GDM1 (cell line): Measurements from ENCODE around the gene PPP1R1B.

Experiments used
- DNase-seq: peaks from one replicate; lab custom pipeline; 2025; lab: John Stamatoyannopoulos, UW

Gene PPP1R1B

GRCh38 chr17:39632153-39632941, 5.6 kb downstream of the PPP1R1B start:
- DNase-seq: no peak

GRCh38 chr17:39633570-39634183, 6.9 kb downstream of the PPP1R1B start:
- DNase-seq: no peak

GRCh38 chr17:39634384-39634871, 7.7 kb downstream of the PPP1R1B start:
- DNase-seq: peak; percentile 12

- no peak for DNase-seq
Observed at GRCh38 chr17:39635614-39636176, 8.9 kb downstream of the PPP1R1B start.

GRCh38 chr17:39636587-39636926, 9.8 kb downstream of the PPP1R1B start:
- DNase-seq: no peak

GRCh38 chr17:39636927-39637736, 10.4 kb downstream of the PPP1R1B start, which contains the start of gene STARD3:
TSS of gene STARD3 (plus strand) at chr17:39637144. CDS start at chr17:39653532, 16,388 bp downstream.
- peak; percentile 88 for DNase-seq

- no peak for DNase-seq
Observed at GRCh38 chr17:39638317-39638716, 11.6 kb downstream of the PPP1R1B start.

- DNase-seq: no peak
Observed at GRCh38 chr17:39639043-39639442, 12.3 kb downstream of the PPP1R1B start.

GRCh38 chr17:39639566-39640458, 13.1 kb downstream of the PPP1R1B start:
- no peak for DNase-seq

- DNase-seq: no peak
Observed at GRCh38 chr17:39640591-39641031, 13.9 kb downstream of the PPP1R1B start.

GRCh38 chr17:39641097-39641496, 14.3 kb downstream of the PPP1R1B start:
- no peak for DNase-seq

- no peak for DNase-seq
Observed at GRCh38 chr17:39641883-39642282, 15.1 kb downstream of the PPP1R1B start.

- no peak for DNase-seq
Observed at GRCh38 chr17:39642291-39643074, 15.7 kb downstream of the PPP1R1B start.

GRCh38 chr17:39643271-39643670, 16.5 kb downstream of the PPP1R1B start:
- DNase-seq: no peak

- DNase-seq: no peak
Observed at GRCh38 chr17:39647256-39647655, 20.5 kb downstream of the PPP1R1B start.

GRCh38 chr17:39648616-39649366, 22.0 kb downstream of the PPP1R1B start:
- DNase-seq: no peak

- no peak for DNase-seq
Observed at GRCh38 chr17:39650121-39650579, 23.4 kb downstream of the PPP1R1B start.

- no peak for DNase-seq
Observed at GRCh38 chr17:39651923-39652586, 25.3 kb downstream of the PPP1R1B start.
